ENCODE results near the gene THAP3. TPM values are rescaled to one million over a fixed set of nuclear protein-coding genes. Genes with fewer than 3 reads are reported as not detected.
A peak's percentile ranks its signal among the peaks of the same experiment; 100 is the strongest.

THAP3 gene
- total and polyA plus RNA-seq, 9 of the 15 experiments (the other 6 are each of a cell fraction or from before 2014, with no cell fraction given) = 1.9 to 31.2 (median 18.2) TPM

DNA sequence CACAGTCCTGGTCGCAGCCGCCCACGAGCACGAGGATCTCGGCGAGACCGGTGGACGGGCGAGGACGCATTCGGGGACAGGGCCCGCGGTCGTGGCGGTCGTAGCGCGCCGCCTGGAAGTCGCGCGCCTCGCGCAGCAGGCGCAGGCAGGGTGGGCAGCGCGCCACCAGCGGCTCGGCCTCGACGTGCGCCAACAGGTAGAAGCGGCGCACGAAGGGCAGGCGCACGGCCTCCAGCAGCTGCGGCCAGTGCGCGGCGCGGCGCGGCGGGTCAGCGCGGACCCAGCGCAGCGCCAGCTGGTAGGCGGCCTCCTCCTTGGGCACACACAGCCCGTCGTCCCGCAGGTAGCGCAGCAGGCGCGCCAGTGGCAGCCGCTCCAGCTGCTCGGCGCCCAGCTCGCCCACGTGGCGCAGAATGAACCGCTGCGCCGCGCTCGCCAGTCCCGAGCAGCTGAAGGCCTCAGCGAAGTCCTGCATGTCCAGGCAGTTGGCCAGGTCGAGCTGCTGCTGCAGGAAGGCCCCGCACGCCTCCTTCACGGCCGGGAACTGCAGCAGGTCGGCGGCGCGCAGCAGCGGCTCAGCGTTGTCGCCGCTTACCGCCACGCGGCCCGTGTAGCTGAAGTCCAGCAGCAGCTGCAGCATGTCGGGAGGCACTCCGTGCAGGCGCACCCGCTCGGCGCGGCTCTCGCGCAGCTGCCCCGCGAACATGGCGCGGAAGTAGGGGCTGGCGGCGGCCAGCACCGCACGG is 22.6 kb upstream of the THAP3 start (continued):
- TF ChIP-seq, protein P1, sequence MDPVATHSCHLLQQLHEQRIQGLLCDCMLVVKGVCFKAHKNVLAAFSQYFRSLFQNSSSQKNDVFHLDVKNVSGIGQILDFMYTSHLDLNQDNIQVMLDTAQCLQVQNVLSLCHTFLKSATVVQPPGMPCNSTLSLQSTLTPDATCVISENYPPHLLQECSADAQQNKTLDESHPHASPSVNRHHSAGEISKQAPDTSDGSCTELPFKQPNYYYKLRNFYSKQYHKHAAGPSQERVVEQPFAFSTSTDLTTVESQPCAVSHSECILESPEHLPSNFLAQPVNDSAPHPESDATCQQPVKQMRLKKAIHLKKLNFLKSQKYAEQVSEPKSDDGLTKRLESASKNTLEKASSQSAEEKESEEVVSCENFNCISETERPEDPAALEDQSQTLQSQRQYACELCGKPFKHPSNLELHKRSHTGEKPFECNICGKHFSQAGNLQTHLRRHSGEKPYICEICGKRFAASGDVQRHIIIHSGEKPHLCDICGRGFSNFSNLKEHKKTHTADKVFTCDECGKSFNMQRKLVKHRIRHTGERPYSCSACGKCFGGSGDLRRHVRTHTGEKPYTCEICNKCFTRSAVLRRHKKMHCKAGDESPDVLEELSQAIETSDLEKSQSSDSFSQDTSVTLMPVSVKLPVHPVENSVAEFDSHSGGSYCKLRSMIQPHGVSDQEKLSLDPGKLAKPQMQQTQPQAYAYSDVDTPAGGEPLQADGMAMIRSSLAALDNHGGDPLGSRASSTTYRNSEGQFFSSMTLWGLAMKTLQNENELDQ (CRISPR knock-in tag; IDR thresholded peaks at IDR 0.05; ENCODE audit: borderline replicate concordance) = no peak
- TF ChIP-seq SMARCB1 (IDR thresholded peaks at IDR 0.05; ENCODE audit: insufficient read length, low read depth) (no peak), ZZZ3 (IDR thresholded peaks at IDR 0.05) (no peak), HDAC6 (IDR thresholded peaks at IDR 0.05; ENCODE audit: low read depth, low read length) (peak; percentile 60), ETV6 (IDR thresholded peaks at IDR 0.05; ENCODE audit: borderline replicate concordance in 1 of 2, low read depth in 2 of 2, low read length in 1 of 2) (no peak), ETV6 (CRISPR knock-in tag; IDR thresholded peaks at IDR 0.05; ENCODE audit: borderline replicate concordance) (0 out of 2 replicates have a peak, but pooled peaks have one; percentile 74), PHB2 (IDR thresholded peaks at IDR 0.05; ENCODE audit: low read depth) (no peak), NR2C2 (CRISPR knock-in tag; IDR thresholded peaks at IDR 0.05) (0 out of 2 replicates have a peak, but pooled peaks have one; percentile 42), NR2C2 (tag; IDR thresholded peaks at IDR 0.05) (no peak), GATAD2A (IDR thresholded peaks at IDR 0.05) (no peak), ZNF444 (CRISPR knock-in tag; IDR thresholded peaks at IDR 0.05) (no peak), ZNF274 (IDR thresholded peaks at IDR 0.05; ENCODE audit: borderline replicate concordance, low read depth, low read length) (no peak), TFAM (CRISPR knock-in tag; conservative IDR thresholded peaks at IDR 0.05) (no peak), RUNX1 (IDR thresholded peaks at IDR 0.05; ENCODE audit: low read depth) (no peak), PATZ1 (CRISPR knock-in tag; IDR thresholded peaks at IDR 0.05; ENCODE audit: borderline replicate concordance) (no peak), ZNF41 (CRISPR knock-in tag; conservative IDR thresholded peaks at IDR 0.05) (no peak), ZNF134 (CRISPR knock-in tag; conservative IDR thresholded peaks at IDR 0.05) (no peak), GATAD2B (IDR thresholded peaks at IDR 0.05; ENCODE audit: borderline replicate concordance) (no peak), ZFPM2 (CRISPR knock-in tag; IDR thresholded peaks at IDR 0.05) (no peak), ZSCAN32 (CRISPR knock-in tag; IDR thresholded peaks at IDR 0.05) (no peak), ARID1B (IDR thresholded peaks at IDR 0.05) (no peak), U2AF1 (optimal IDR thresholded peaks at IDR 0.05; ENCODE audit: low read depth, low read length) (peak; percentile 58), SIRT6 (IDR thresholded peaks at IDR 0.05; ENCODE audit: low read depth, low read length) (no peak), ZEB2 (IDR thresholded peaks at IDR 0.05) (no peak), ZNF3 (CRISPR knock-in tag; IDR thresholded peaks at IDR 0.05) (no peak)
- TF ChIP-seq, protein P2, sequence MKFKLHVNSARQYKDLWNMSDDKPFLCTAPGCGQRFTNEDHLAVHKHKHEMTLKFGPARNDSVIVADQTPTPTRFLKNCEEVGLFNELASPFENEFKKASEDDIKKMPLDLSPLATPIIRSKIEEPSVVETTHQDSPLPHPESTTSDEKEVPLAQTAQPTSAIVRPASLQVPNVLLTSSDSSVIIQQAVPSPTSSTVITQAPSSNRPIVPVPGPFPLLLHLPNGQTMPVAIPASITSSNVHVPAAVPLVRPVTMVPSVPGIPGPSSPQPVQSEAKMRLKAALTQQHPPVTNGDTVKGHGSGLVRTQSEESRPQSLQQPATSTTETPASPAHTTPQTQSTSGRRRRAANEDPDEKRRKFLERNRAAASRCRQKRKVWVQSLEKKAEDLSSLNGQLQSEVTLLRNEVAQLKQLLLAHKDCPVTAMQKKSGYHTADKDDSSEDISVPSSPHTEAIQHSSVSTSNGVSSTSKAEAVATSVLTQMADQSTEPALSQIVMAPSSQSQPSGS (CRISPR knock-in tag; IDR thresholded peaks at IDR 0.05) = no peak

All from K562 (cell line).